ENCODE measurements around the gene CNTNAP2.

Gene CNTNAP2

GRCh38 chr7:148367731-148368475 is 2251.3 kb downstream of the CNTNAP2 start:
- peak; percentile 69 for DNase-seq (ENCODE audit: low spot score)

DNA sequence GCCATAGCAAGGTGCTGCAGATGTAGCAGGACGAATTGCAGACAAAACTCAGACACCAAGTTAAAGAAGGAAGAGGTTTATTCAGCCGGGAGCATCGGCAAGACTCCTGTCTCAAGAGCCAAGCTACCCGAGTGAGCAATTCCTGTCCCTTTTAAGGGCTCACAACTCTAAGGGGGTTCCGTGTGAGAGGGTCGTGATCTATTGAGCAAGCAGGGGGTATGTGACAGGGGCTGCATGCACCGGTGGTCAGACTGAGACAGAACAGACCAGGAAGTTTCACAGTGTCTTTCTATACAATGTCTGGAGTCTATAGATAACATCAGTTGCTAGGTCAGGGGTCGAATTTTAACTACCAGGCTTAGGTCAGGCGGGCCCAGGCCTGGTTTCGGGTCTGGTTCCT is 2252.0 kb downstream of the CNTNAP2 start:
- no peak for DNase-seq (ENCODE audit: low spot score)

DNA sequence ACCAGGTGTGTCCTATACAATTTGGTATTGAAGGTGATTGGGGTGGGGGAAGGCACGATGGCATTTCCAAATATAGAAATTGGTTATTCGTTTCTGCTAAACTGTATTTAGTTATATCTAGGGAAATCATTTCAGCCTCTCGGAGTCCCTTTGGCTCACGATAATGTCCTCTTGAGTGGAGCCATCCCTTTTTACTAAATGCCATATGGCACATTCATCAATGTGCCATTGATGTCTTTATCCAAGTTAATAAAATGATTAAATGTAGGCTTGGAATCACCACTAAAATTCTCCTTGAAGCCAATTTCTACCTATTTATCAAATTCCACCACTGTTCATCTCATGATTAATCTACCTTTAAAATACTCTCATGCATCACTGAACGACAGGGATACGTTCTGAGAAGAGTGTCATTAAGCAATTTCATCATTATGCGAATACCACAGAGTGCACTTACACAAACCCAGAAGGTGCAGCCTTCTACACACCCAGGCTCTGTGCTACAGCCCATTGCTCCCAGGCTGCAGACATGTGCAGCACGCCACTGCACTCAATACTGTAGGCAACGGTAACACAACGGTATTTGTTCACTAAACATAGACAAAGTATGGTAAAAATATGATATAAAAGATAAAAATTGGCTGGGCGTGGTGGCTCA is 2254.8 kb downstream of the CNTNAP2 start:
- no peak for DNase-seq (ENCODE audit: low spot score)

DNA sequence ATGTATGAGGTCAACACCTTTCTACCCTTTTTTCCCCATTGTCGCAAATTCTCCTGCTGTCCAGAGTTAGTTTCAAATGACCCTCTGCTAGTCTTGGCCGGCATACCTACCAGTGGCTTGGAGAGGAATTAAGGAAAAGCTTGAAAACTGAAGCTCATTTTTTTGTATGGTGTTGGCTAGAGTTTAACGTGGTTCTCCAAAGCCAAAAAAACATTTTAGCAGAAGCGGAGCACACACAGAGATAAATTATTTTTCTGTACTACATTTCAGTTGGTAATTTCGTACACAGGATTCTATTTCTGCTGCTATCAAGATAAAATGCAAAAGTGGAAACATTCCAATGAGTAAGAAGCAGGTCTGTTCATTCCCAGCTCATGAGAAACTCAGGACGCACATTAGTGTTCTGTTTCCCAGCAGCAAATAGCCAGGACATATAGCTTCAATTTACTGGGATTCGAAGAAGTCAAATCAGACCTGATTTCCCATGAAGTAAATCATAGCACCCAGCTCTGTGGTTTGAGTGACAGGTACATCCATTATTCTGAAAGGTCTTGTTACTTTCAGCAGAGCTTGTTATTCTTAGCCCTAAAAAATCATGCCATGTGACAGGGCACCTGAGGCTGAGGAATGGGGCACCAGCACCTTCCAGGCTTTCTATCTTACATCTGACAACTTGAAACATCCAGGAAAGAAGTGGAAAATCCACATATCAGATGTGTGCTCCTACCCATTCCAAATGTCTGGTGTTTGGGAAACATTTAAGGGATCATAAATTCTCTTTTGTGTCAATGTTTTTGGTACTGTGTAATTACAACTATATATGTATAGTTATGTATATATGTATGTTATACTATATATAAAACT is 2258.0 kb downstream of the CNTNAP2 start:
- DNase-seq (ENCODE audit: low spot score): no peak

GRCh38 chr7:148379677-148380076 is 2263.1 kb downstream of the CNTNAP2 start:
- DNase-seq (ENCODE audit: low spot score): no peak

- peak; percentile 55 for DNase-seq (ENCODE audit: low spot score)
Observed at GRCh38 chr7:148380596-148381419, 2264.2 kb downstream of the CNTNAP2 start.

- no peak for DNase-seq (ENCODE audit: low spot score)
Observed at GRCh38 chr7:148382596-148382995, 2266.0 kb downstream of the CNTNAP2 start.

DNA sequence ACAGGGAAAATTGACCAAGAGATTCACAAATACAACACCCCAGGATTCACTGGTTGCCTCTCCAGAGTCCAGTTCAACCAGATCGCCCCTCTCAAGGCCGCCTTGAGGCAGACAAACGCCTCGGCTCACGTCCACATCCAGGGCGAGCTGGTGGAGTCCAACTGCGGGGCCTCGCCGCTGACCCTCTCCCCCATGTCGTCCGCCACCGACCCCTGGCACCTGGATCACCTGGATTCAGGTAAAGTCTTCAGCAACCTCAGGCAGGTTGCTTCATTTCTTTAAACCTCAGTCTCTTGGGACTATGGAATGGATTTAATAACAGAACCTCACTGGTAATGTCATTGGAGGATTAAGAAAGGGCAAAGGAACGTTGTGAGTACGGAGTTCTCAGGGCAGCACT is 2267.1 kb downstream of the CNTNAP2 start:
- no peak for DNase-seq (ENCODE audit: low spot score)

GRCh38 chr7:148385009-148385682 is 2268.5 kb downstream of the CNTNAP2 start:
- no peak for DNase-seq (ENCODE audit: low spot score)

GRCh38 chr7:148390381-148390780 is 2273.8 kb downstream of the CNTNAP2 start:
- no peak for DNase-seq (ENCODE audit: low spot score)

DNA sequence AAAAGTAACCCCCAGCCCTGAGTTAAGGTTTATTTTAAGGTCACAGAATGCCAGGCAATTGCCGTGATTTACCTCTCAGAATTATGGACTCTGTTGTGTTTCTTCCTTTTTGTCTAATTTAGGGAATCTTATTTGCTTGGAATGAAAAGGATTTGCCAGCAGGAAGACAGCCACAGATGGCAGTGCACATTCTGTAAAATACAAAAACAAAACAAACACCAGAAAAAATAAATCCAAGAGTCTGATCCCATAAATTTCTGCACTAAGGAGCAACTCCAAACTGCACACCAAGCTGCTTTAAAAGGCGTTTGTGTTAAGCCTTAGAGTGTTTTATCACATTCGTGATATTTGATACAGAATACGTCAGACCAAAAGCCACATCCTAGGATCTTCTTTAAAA is 2275.0 kb downstream of the CNTNAP2 start:
- DNase-seq (ENCODE audit: low spot score): no peak

DNA sequence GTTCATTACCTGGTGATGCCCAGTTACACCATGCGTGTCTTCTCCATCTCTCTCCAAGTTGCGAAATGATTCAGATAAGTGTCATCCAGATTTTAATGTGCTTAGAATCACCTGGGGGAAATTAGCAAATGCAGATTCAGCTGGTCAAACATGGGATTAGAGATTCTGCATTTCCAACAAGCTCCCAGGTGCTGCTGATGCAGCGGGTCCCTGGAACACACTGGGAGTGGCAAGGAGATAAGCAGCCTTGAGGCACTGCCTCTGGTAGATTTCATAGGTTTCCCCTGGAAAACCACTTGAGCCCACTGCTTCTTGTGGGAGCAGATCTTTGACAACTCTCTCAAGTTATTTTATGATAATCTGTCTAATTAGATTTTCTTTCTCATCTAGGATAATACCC is 2278.0 kb downstream of the CNTNAP2 start:
- DNase-seq (ENCODE audit: low spot score): no peak

DNA sequence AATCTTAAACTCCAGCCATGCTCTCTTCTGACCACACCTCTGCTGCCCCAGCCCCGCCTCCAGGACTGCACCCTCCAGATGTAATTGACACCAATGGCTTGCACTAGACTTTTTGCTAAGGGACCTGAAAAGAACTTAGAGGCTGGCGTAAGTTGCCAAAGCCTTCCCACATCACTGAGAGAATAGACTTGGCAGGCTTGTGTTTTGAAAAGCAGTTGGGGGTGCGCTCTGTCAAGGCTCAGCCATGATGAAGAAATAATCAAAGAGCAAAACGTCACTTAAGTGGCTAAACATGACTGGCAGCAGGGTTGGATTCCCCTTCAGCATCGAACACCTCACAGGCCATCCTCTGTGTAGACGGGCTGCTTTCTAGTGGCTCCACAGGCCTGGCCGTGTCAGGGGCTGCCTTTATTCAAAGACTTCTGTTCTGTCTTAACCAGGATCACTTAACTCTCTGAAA is 2278.8 kb downstream of the CNTNAP2 start:
- DNase-seq (ENCODE audit: low spot score): no peak

DNA sequence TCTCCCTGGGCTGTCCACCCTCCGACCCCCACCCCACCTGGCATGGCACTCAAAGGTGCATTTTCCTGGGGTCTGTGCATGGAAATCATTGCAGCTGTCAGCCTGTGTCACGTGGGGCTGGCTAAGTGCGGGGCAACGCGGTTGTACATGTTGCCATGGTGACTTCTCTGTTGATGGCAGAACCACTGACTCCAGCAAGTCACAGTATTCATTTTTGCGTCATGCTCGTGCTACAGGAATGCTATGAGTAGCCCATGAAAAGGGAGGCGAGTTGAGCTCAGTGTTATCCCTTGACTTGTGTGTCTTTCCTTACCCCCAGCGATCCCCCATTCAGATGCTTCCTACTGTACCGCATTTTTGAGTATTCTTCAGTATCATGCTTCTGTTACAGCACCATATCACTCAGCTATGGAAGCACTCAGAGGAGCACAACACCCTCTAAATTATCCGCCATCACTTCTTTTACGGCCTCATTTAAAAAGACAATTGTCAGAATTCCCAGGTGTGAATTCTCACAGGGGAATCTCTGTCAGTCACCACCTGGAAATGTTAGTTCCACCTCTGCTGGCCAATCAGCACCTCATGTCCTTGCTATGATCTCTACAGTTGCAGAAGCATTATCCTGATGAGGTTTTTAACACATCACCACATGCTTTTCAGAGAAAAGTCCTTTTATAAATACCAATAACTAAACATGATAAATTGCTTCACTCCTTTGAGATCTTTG is 2279.6 kb downstream of the CNTNAP2 start:
- DNase-seq (ENCODE audit: low spot score): no peak

DNA sequence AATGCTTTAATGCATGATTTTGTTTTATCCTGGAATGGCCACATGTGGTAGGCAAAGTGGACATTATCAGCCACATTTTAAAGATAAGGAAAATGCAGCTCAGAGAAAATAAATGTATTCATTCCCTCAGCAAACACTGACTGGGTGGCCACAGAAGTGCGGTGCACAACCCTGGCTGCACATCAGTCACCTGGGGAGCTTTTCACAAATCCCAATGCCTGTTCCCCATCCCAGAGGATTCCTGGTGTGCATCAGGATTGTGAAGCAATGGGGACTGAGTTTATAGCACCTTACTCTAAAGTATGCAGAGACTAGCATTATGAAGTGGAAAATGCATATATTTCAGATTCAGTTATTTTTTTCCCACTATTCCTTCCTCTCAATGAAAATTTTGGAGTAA is 2280.5 kb downstream of the CNTNAP2 start:
- no peak for DNase-seq (ENCODE audit: low spot score)

DNA sequence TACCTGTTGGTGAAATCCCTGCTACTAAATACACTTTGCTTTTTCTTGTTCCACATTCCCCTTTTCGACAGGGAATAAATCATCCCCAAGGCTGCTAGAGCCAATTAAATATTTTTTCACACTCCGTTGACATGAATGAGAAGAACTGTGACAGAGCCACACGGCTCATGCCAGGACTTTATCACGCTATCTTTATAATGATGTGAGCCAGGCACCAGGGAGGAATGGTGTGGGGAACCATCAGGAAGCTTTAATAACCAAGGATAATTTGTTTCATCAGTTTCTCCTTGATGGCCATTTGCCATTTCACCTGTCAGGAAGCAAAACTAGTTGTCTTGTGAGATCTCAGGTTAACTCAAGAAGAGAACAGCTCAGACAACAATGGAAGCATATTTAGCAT is 2280.9 kb downstream of the CNTNAP2 start:
- DNase-seq (ENCODE audit: low spot score): no peak

DNA sequence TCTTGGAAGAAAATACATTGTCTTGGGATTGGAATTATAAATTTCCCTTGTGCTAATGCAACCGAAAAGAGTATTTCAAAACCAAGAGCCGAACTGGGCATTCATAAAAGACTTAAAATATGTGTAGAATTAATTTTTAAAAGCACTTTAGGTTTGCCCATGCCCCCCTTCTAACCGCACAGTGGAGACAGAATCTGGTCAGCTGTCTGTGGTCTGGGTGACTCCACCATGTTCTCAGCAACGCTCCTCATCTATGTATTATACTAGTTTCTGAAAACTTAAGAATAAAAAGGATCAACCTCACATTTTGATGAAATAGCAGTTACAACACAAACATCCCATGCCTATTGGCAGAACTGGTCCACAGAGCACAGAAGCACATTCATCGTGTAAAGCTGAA is 2281.4 kb downstream of the CNTNAP2 start:
- DNase-seq (ENCODE audit: low spot score): no peak

DNA sequence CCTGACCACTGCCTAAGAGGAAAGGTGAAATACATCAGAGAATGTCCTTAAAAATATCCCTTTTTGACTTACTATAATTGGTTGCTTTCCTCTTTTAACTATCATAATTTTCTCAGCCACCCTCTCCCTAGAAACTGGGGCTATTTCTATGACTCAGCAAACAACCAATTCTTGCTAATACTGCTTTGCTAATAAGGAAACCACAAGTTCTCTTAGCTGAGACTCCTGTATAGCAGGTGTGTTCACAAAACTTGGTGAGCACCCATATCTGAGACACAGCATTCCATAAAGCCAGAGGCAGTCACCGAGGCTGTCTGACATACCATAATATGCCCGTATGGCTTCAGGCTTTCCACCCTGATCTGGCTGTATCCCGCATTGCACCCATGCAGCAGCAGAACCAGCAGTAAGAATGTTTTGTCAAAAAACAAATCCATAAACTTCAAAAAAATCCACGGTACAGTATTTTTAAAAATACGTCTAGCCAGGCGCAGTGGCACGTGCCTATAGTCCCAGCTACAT is 2282.3 kb downstream of the CNTNAP2 start:
- DNase-seq (ENCODE audit: low spot score): no peak

GRCh38 chr7:148400101-148400500 is 2283.5 kb downstream of the CNTNAP2 start:
- DNase-seq (ENCODE audit: low spot score): no peak

- DNase-seq (ENCODE audit: low spot score): no peak
Observed at GRCh38 chr7:148402159-148402558, 2285.6 kb downstream of the CNTNAP2 start.
